Head of caudate nucleus (tissue), 42 donors: ENCODE data around the gene DDR2.
"Not testable (repeated sequence)": the region's sequence is repeated elsewhere in the genome, so short reads cannot be mapped to it uniquely, and the experiment has no call there.

Experiments
- DNase-seq, 42 donors: peaks; one replicate each; pipeline versions ENCODE4 v3.0.0 to v3.0.0-alpha.2; 2020 to 2021; ENCODE audit warnings: mixed read lengths in 7 of 42
- intact Hi-C: fragments of 100-400 bp; cut with DNase I; formaldehyde crosslinking; loops from one replicate; pipeline ENCODE4 v1.15.0; 2022

The DDR2 gene

DNA sequence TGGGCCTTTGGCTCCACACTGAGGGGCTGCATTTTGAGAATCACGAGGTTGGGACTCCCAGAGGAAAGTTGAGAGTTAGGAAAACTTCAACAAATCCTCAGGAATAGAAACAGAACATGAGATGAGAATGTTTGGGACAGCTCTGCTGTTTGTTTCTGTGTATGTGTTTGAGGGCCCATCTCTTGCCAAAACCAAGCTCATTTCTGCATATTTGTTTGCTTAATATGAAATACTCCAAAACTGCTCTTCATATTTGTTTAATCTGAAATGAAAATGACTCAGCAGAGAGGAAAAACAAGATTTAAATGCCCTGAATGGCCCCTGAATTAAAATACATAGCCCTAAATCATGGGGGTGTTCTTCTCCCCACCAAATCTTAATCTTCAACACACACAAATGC is 78.1 kb downstream of the DDR2 start:
- no peak for DNase-seq
- intact Hi-C loops = no loop called here

- DNase-seq = no peak
- intact Hi-C loops = no loop called here
Measured at GRCh38 chr1:162710780-162711465, 78.7 kb downstream of the DDR2 start.

- intact Hi-C loops = no loop called here
- DNase-seq = no peak
Measured at GRCh38 chr1:162712317-162713029, 80.2 kb downstream of the DDR2 start.

- intact Hi-C loops = no loop called here
- DNase-seq = peak in 5 of 42 donors; percentile 6 to 19 (median 7)
Measured at GRCh38 chr1:162716123-162716522, 83.9 kb downstream of the DDR2 start.

GRCh38 chr1:162716552-162716951 is 84.3 kb downstream of the DDR2 start:
- intact Hi-C loops = no loop called here
- DNase-seq = no peak

DNA sequence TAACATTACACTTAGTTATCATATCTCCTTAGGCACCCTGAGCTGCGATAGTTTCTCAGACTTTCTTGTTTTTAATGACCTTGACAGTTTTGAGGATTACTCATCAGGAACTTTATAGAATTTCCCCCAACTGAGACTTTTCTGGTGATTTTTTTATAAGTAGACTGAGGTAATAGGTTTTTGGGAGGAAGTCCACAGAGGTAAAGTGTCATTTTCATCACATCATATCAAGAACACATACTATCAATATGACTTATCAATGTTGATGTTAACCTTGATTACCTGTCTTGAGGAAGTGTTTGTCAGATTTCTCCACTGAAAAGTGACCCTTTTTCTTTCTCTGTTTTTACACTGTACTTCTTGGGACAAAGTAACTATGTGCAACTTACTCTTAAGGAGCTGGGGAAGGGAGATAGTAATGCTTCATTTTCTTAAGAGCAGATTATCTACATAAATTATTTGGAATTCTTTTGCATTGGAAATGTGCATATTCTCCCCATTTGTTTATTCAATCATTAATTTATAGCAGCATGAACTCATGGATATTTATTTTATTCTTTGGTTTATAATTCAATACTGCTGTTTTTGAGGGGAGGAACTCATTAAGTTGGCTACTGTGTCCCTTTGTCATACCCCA is 85.4 kb downstream of the DDR2 start:
- DNase-seq = no peak
- intact Hi-C loops = no loop called here

- no peak for DNase-seq
- intact Hi-C loops = no loop called here
Measured at GRCh38 chr1:162719678-162720077, 87.4 kb downstream of the DDR2 start.

DNA sequence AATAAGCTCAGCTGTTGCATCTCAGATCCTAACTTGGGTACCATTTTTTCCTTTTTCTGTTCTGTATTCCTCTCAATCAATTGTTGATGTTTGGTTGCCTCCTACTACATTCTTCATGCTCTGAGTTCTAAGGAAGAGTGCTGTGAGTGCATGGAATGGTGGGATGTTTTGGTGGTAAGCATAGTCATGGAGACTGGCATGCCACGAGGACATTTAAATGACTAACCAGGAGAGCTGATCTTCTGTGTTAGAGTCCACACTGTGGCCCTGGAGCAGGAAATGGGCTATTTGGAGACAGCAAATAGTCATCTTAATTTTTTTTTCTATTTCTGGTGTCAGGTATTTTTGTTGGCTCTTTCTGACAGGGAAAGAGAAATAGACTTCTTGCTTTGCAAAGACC is 88.7 kb downstream of the DDR2 start:
- no peak for DNase-seq
- intact Hi-C loops = no loop called here

DNA sequence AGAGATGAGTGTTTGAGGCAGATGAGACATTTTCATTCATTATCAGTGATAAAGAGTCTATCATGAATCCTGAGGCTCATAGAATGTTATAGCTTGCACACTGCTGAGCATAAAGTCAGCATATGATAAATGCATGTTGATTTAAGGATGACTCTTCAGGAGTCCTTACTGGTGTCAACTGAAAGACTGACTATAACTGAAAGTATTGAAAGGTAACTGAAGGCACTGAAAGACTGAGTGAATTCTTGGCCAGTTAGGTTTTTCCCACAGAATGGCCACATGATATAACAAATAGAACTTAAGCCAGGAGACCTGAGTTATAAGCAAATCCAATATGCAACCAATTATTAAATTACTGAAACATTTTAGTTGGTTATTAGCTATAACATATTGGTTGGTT is 89.2 kb downstream of the DDR2 start:
- DNase-seq = no peak
- intact Hi-C loops = no loop called here

DNA sequence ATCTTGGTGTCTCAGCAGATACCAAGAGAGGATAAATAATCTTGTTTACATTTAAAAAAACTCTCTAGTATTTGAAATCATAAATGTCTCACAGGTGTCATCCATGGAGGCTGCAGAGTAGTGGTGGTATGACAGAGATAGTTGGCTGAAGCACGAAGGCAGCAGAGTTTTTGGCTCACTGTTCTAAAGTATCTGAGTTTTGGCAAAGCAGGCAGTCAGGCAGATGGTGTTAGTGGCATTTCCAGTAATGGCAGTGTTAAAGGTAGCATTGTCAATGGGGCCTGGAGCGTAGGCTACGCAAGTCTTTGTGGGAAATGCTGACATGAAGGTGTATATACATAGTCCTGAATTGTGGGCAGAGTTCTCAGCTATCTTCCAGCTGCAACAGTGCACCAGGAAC is 89.8 kb downstream of the DDR2 start:
- intact Hi-C loops = no loop called here
- DNase-seq = no peak

DNA sequence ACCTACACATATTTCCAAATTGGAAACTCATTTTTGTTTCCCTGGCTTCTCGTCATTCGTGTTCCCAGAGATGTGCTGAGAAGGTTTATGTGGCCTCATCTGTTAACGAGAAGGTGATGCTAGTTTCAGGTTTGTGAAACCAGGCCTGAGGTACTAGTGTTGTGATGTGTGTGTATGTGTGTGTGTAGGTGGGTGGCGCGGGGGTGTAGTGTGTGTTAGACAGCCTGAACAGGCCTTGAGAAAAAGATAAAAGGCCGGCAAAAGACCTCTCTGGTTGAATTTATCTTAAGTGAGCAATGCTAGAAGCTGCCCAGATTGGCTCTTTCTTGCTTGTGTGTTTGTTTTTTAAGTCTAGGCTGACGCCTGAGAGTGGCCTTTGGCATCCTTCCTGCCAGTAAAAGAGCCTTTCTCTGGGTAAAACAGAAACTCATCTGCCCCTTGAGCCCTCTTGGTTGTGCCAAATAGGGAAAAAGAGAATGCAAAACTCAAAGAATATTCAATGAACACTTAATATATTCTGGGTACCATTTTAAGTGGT is 92.4 kb downstream of the DDR2 start:
- no peak for DNase-seq
- intact Hi-C loops = no loop called here

GRCh38 chr1:162725301-162725837 is 93.1 kb downstream of the DDR2 start:
- DNase-seq = no peak
- intact Hi-C loops = no loop called here

DNA sequence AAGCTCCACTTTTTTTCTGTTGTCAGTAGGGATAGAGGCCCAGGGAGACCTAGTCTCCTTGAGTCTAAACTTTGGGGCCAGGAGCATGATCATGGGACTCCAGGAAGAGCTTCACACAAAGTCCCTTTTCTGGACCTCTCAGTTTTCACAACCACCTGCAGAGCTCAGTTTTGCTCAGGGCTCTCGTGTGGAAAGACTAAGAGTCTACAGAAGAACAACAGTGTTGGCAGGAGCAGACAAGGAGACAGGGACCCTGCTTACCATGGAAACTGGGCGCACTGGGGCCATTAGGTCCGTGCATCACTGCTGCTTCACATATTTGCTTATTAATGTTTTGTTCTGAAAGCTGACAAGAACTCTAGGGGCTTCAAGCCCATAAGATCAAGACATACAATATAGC is 94.3 kb downstream of the DDR2 start:
- intact Hi-C loops = no loop called here
- no peak for DNase-seq

DNA sequence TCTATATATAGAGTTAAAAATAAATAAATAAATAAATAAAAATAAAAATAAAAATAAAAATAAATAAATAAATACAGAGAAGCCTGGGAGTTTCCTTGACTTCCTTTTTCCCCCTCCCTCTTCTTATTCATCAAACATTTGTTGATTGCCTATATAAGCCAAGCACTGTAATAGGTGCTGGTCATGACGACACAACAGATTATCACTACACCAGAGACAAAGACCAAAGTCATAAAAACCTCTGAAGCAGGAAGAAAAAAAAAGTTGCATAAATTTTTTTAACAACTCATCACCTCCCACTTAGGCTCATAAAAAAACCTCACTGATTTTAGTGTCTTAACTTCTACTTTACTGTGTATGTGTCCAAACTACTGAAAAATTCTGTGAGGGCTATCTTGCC is 95.2 kb downstream of the DDR2 start:
- DNase-seq, intact Hi-C loops: not testable (repeated sequence)

DNA sequence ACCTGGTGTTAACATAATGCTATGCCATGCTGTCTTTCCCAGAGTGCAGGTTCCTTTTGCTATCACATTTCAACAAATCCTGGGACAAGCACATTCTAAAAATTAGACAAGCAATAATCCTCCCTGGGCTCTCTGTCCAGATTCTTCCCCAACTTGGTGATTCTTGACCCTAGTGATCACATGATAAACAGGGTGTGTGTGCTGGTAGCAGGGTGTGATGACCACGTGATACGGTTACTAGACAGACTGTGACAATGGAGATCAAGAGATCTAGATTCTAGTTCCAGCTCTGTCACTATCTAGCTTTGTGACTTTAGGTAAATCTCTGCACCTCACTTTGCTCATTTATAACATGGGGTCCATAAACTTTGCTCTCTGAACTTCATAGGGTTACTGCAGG is 96.3 kb downstream of the DDR2 start:
- intact Hi-C loops = no loop called here
- no peak for DNase-seq

DNA sequence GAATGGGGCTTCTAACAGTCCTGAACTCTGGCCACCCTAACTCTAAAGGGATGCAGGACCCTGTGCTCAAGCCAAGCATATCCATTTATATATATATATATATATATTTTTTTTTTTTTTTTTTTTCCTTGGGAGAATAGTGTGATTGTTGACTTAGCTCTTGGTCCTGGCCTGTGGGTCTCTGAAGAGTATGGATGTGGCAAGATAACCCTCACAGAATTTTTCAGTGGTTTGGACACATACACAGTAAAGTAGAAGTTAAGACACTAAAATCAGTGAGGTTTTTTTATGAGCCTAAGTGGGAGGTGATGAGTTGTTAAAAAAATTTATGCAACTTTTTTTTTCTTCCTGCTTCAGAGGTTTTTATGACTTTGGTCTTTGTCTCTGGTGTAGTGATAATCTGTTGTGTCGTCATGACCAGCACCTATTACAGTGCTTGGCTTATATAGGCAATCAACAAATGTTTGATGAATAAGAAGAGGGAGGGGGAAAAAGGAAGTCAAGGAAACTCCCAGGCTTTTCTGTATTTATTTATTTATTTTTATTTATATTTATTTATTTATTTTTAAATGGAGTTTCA is 97.0 kb downstream of the DDR2 start:
- DNase-seq, intact Hi-C loops: not testable (repeated sequence)

DNA sequence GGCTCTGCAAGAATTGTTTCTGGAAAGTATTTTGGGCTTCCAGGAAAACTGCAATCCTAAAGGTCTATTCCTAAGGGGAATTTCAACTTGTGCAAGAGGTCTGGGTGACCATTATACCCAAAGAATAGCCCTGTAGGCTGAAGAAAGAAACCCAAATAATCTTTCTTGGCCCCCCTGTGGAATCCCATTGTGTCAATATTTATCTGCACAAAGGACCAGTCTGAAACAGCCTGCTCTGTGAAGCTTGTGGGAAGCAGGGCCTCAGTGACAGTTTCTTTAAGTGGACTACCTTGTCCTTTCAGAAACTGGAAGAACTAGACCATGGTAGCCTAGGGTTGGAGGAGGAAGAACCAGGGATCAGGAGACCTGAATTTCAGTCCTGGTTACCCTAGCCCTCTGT is 99.8 kb downstream of the DDR2 start:
- intact Hi-C loops = no loop called here
- DNase-seq = no peak

DNA sequence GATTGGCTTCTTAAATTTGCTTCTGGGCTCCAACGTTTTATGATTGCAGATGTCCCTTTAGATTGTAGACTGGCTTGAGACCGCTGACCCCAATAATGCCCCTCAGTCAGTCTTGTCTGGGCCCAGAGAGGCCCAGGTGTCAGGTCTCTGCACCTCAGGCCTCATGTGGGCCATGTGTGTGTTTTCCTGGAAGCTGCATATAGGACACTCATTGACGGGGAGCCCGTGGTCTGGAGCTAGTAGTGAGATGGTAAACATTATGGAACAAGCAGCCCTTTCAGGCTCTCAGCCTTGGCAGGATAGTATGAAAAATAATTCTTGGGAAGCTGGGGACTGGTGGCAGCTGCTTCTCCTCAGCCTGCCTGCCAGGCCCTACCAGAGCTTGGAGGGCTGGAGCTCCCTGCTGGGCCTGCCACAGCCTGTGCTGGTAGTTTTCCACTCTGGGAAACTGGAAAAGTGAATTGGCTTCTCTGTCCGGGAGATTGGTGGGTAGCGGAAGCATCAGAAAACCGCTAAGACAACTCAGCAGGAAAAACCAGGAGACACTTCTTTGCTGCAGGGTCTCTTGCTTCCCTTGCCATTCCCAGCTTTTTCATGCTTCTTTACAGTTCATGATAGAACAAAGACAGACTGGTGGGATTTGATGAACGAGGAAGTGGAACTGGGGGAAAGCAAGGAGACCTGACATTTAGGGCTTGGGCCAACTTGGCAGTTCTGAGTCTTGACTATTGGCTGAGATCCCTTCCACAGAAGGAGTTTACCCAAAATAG is 100.5 kb downstream of the DDR2 start:
- intact Hi-C loops = no loop called here
- peak in 13 of 42 donors; percentile 3 to 45 (median 19) for DNase-seq

- DNase-seq = no peak
- intact Hi-C loops = no loop called here
Measured at GRCh38 chr1:162733336-162733590, 101.0 kb downstream of the DDR2 start.
